ENCODE measurements around the gene TCEANC2.
"Not testable (repeated sequence)": the region's sequence is repeated elsewhere in the genome, so short reads cannot be mapped to it uniquely, and the experiment has no call there.

The TCEANC2 gene

DNA sequence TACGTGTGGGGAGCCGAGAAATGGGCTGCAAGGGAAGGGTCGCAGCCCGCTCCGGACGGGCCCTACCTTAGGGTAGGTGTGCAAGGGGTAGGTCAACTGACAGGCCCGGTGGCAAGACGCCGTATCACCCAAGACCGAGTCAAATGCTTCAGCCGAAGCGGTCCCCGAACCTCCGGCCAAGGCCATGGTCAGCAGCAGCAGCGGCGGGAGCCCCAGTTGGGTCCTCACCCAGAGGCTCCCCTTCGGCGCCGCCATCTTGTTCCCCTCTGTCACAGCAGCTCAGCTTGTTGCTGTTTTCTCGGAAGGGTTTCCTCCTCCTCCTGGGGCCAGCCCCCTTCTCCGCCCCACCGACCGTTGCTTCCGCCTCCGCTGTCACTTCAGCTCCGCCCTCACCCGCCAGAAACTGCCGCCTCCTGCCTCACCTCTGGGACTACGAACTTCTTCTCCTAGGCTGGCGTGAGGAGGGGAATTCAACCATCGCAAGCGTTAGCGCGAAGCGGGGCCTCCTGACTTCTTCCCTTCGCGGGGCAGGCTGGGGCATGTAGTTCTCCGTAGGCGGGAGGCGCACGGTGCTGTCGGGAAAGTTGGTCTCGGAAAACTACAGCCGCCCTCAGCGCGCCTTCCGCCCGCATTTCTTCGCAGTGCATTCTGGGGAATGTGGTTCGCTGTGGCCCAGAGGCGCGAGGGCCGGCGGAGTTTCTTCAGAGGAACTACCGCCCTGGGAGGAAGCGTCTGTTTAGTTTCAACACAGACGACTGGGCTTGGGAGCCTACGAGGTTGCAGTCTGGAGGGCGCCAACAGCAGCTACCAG is at the start of gene TCEANC2, which contains the start of gene TMEM59:
Gene TCEANC2 (plus strand): TSS at position 675 of the 811 bp plus-strand sequence. CDS start 815 bp downstream, outside the sequence.
Gene TMEM59 (minus strand): TSS at position 271 of the 811 bp plus-strand sequence. CDS start 16 bp downstream, at position 255.
- DNase-seq: peak; percentile 97

DNA sequence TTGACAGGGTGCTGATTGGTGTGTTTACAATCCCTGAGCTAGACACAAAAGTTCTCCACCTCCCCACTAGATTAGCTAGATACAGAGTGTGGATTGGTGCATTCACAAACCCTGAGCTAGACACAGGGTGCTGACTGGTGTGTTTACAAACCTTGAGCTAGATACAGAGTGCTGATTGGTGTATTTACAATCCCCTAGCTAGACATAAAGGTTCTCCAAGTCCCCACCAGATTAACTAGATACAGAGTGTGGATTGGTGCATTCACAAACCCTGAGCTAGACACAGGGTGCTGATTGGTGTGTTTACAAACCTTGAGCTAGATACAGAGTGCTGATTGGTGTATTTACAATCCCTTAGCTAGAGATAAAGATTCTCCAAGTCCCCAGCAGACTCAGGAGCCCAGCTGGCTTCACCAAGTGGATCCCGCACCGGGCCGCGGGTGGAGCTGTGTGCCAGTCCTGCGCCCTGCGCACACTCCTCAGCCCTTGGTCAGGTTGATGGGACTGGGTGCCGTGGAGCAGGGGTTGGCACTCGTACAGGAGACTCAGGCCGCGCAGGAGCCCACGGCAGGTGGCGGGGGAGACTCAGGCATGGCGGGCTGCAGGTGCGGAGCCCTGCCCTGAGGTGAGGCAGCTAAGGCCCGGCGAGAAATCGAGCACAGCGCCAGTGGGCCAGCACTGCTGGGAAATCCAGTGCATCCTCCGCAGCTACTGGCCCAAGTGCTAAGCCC is 49.5 kb upstream of the TCEANC2 start:
- DNase-seq: not testable (repeated sequence)

DNA sequence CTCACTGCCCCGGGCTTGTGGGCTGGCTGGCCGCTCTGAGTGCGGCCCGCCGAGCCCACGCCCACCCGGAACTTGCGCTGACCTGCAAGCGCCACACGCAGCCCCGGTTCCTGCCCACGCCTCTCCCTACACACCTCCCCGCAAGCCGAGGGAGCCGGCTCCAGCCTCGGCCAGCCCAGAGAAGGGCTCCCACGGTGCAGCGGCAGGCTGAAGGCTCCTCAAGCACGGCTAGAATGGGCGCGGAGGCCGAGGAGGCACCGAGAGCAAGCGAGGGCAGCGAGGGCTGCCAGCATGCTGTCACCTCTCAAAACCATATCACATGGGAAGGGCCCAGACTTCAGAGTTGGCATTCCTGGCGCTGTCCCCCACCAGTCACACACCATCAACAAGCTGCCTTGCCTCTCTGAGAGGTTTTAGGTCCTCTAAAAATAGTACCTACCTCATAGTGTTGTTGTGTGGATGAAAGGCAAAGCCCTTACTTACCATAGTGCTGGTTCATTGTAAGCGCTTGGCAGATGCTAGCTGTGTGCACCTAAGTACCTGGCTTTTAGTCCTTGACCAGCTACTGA is 48.8 kb upstream of the TCEANC2 start:
- no peak for DNase-seq

DNA sequence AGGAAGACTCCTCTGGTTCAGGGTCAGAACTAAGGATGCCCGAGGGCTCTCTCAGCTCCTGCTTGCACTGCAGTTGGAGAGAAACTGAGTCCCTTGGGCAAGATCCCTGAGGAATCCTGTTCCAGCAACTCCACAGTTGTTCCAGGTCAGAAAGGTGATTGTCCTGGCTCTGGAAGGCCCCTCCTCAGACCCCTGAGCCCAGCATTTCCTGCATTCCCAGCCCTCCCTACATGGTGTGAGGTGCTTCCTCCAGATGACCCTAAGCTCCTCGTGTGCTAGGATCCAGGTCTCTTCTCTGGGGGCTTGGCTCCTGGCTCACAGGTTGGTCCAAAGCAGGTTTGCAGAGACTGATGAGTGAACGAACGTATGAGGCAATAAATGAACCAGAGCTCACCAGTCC is 46.9 kb upstream of the TCEANC2 start:
- no peak for DNase-seq

DNA sequence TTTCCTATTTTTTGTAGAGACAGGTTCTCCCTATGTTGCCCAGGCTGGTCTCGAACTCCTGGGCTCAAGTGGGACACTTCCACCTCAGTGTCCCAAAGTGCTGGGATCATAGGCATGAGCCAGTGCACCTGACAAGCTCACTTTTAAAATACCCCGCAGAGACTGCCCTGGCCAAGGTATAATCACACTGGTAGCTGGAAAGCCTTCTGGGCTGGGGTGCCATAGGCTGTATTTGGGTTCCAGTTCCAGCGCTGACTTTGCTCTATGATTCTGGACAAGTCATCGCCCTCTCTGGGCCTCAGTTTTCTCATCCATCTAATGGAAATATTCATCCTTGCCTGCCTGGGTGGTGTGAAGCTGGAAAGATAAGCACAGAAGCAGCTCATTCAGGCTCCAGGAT is 45.8 kb upstream of the TCEANC2 start:
- DNase-seq: no peak

DNA sequence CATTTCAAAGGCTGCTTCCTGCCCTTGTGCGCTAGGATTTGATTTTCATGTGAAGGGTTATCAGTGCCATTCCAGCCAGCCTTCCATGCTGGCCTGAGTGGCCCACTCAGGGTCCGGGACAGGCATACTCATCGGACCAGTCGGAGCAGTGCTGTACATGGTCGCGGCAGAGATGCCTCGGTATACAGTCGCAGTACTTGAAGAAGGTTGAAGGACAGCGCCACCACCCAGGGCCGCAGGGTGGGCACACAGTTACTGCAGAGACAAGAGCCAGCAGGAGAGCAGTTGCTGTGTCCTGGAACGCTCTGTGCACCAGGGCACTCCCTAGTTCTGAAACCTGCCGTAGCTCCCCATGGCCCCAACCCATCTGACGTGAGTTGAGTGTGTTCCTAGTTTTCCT is 44.5 kb upstream of the TCEANC2 start:
- DNase-seq: no peak

DNA sequence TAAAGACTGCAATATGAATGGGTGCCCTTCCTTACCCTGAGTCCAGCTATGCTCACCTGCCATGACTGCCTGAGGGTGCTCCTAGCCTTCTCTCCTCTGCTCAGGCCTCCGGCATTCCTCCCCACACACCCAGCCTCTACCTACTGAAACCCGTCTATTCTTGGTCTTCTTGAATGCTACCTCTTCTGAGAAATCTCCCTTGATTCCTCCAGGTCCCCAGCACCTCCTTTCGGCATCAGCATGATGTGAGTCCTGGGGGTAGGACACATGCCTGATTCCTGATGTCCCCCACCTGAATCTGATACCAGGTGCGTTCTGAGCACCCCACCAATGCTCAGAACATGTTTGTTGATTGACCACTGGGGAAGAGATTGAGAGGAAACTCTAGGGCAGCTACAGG is 44.0 kb upstream of the TCEANC2 start:
- no peak for DNase-seq

DNA sequence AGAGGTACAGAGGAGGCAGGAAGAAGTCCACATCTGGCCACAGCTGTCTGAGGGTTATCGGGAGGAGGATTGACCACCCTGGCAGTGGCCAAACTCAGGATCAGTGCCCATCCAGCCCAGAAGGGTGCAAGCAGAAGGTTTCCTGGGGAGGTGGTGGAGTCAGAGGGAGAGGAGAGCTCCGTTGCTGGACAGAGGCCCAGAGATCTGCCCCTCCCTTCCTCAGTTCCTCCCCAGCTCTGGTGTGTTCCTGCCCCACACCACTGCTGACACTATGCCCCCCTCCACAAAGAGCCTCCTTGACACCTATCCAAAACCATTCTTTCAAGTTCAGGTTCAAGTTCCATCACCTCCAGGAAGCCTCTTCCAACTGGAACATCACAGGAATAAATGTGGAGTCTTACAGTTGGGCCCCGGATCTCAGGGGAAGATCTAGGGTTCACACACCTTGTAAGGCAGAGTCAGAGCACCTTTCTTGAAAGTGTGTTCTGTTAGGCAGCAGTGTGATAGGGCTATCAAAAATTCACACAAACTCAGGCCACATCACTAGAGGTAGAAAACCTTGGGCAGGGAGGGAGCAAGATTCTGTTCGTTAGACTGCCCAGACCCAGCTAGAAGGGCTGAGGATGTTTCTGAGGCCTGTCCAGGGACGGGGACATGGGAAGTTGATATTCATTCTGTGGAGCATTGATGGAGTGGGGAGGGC is 42.8 kb upstream of the TCEANC2 start:
- DNase-seq: no peak

DNA sequence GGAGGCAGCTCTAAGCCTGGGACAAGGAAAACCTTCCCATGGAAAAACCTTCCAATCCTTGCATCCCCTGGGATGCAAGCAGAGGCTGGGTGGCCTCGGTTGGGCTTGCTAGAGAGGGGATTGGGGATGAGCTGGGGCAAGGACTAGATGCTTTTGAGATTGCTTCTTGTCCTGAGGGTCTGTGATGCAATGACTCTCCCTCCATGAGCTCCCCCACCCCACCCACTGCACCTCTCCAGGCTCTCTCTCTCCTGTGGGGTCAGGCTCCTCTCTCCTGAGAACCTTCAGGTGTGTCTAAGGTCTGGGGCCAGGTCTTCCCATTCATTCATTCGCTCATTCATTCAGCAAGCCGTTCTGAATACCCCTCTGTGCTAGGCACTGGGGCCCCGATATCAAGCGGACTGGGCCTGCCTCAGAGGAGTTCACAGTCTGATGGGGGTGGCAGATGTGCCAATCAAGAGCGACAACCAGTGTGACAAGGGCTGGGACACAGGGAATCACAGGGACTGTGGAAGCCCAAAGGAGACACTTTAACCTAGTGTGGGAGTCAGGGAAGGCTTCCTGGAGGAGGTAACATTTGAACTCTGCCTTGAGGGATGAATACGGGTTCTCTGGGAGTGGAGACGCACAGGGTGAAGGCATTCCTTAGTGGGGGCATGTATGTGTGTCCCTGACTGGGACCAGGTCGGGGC is 41.9 kb upstream of the TCEANC2 start:
- no peak for DNase-seq

DNA sequence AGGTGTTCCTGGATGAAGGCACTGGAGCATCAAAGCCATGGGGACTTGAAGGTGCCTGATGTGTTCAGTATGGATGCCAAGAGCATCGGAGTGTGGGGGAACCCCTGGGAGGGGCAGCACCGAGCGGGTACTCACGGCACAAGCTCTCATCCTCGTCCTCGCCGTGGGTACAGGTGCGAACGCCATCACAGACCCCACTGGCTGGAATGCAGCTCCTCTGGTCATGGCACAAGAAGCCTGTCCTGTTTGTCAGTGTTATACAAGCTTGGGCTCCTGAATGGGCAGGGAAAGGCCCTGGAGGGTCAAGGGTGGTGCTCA is 41.4 kb upstream of the TCEANC2 start:
- no peak for DNase-seq

DNA sequence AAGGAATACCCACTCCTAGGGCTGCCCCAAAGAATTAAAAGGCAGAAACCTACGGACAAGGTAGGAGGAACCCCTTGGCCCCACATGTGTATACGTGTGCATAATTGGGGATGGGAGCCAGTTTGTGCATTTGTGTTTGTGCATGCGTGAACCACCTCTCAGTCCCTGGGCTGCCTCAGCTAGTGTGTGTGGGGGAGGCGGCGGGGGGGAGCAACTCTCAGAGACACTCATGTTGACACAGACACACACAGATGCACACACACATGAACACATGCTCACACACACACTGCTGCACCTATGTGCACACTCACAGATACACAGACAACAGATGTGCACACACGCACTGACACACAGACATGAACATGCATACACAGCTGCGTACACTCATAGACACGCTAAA is 40.5 kb upstream of the TCEANC2 start:
- no peak for DNase-seq

DNA sequence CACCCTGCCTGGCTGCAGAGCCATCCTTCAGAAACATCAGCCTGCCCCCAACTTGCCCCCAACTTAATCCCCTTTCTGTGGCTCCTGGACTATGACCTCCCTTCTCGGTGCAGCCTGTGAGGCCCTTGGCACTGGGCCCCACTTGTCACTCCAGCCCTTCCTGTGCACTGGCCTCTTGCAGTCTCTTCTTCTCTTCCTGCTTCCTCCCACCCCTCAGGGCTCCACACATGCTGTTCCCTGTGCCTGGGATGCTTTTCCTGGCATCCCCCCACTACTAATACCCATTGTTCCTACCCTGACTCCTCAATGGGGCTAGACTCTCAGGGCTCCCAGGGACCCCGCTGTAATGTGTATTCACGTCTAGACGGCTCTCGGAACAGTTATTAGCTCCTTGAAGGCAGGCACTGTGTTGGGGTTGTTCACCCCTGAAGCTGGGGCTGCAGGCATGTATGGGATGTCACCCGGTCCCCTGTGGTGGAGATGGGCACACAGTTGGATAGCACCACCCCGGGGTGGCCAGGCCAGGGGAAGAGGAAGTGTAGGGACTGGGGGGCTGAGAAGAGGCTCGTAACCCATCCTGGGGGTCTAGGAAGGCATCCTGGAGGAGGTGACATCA is 39.9 kb upstream of the TCEANC2 start:
- no peak for DNase-seq

DNA sequence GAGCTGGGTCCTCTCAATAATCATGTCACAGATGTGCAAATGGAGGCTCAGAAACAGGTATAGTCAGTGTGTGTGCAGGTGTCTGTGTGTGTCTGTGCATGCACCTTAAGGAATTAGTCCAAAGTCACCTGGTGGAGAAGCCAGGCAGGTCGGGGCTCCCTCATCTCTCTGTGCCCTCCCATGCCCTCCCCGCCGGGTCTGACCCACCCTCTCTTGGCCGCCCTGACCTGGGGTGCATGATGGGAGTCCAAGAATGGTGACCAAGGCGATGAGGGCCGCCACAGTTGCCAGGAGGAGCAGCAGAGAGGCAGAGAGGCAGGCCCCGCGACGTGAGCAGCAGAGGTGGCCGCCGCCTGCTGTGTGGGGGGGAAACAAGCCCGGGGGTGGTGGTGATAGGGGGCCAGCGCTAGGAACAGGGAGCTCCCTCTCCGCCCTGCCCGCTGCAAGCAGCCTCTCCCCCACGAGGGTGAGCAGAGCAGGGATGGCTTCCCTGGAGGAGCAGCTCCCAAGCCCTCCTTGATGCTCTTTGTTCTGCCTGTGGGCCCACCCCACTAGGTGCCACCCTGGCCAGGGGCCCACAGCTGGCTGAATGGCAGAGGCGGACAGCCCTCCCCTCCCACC is 39.3 kb upstream of the TCEANC2 start:
- DNase-seq: no peak

DNA sequence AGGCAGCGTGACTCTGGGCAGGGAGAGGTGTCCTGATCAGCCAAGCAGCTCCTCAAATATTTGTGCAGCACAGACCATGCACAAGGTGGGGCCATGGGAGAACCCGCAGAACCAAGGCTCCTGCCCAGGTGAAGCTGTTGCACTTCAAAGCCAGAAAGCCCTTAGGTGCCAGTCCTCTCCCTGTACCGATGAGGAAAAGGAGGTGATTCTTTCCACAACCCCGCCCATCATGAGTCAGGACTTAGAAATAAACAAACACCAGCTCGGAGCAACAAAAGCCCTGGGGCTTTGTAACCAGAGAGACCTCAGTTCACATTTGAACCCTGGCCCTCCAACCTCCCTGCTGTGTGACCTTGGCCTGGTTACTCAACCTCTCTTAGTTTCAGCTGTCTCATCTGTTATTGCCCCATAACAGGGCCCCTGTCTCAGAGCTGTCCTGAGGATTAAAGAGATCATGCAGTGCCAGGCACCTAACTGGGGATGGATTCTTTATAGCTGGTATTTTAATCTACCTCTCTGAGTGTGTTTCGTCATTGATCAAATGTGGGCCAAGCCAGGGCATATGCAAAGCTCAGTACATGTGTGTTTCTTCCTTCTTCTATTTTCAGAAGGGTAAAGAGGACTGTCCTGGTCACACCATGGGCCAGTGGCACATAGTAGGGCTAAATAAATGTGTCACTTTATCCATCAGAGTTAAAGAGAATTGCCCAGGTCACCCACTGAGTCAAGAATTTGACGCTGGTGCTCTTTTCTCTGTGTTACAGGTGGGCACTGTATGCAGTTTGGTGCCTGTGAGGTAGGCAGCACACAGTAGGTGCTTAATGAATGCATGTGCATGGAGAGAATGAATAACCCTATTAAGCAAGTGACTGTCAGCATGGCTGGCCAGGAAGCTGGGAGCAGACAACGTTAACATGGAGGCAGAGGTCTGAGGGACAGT is 36.8 kb upstream of the TCEANC2 start:
- DNase-seq: no peak

DNA sequence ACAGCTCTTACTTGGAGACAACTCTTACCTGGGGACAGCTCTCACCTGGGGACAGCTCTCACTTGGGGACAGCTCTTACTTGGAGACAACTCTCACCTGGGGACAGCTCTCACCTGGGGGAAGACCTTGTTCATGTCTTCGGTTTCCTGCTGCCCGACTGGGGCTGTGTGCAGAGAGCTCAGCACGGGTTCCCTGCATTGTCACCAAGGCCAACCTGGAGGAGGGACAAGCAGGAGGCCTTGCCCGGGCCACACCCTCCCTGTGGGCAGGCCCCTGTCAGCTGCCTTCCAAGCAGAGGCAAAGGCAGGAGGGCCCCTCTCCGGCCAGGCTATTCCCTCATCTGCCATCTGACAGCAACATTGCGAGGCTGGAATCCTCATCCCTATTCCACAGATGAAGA is 35.4 kb upstream of the TCEANC2 start, which contains the start of gene LDLRAD1:
Gene LDLRAD1 (minus strand): TSS at position 208 of the 400 bp plus-strand sequence. CDS start 74 bp downstream, at position 134.
- DNase-seq: no peak

DNA sequence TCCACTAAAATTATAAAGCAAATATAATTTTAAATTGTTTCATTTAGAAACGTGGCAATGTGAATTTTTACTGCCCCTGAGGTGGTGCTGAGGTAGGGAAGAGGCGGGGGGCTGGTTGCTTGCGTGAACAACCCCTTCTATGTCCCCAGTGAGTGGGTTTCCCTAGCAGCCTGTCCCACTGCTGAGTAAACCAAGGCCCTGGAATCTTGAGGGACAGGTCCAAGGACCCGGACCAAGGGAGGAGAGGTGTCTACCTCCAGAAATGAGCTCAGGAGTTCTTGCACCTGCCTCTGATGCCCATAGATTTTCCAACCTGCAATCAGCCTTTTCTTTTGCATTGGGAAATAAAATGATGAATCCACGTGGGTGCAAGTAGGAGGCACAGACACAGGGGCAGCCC is 34.8 kb upstream of the TCEANC2 start:
- no peak for DNase-seq

DNA sequence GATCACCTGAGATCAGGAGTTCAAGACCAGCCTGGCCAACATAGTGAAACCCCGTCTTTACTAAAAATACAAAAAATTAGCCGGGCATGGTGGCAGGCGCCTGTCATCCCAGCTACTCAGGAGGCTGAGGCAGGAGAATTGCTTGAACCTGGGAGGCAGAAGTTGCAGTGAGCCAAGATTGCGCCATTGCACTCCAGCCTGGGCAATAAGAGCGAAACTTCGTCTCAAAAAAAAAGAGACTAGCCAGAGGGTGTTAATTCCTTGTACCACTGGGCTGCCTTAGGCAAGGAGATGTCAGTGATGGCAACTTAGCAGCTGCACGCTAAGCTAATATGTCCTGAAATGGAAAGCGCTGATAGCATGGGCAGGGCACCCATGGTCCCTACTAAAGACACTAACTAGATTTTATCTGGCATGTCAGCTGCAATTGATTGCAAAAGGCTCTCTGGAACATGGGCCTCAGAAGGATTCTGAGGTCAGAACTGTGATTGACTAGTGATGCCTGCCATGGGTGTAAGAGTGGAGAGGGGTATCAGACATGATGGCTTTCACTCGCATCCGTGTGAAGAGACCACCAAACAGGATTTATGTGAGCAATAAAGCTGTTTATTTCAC is 33.7 kb upstream of the TCEANC2 start:
- DNase-seq: not testable (repeated sequence)

DNA sequence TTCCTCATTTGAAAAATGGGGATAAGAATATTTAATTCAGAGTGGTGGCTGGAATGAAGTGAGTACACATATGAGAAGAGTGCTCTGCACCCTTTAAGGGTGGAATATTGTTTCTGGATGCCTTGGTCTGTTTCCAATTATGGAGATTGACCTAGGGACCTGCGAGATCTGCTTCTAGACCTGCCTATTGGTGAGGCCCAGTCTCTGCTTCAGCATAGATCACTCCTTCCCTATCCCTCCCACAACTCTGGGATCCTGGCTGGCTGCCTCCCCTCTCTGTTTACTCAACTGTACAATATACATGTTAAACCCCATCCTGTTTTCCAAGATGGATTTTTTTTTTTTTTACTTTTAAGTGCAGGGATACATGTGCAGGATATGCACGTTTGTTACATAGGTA is 29.1 kb upstream of the TCEANC2 start:
- no peak for DNase-seq

DNA sequence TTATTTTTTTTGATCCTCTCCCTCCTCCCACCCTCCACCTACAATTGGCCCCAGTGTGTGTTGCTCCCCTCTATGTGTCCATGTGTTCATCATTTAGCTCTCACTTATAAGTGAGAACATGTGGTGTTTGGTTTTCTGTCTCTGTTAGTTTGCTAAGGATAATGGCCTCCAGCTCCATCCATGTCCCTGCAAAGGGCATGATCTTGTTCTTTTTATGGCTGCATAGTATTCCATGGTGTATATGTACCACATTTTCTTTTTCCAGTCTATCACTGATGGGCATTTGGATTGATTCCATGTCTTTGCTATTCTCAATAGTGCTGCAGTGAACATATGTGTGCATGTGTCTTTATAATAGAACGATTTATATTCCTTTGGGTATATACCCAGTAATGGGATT is 28.6 kb upstream of the TCEANC2 start:
- not testable (repeated sequence) for DNase-seq

DNA sequence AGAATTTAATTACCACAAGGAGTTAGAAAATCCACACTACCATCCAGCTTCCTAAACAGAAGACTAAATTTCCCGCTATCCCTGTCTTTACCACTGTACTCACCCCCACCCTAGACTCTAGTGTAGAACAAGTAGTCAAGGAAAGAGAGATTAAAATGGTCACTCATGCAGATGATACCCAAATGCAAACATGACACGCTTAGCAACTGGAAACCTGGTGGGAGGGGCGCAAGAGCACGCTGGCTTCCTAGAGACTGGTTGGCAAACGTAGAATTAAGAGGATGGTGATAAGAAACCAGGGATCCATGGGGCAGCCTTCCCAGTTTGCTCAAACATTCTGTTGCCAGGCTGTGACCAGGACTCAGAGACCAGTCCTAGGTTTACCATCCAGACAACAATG is 25.6 kb upstream of the TCEANC2 start:
- DNase-seq: no peak

All from right forelimb (tissue), 1 donor.